Upper lobe of left lung (tissue), 6 donors: ENCODE measurements around the gene ALB. TPM values are rescaled to one million over a fixed set of nuclear protein-coding genes. Genes with fewer than 3 reads are reported as not detected.

Experiments
- ATAC-seq, 2 donors: fragments of 200-7000 bp; cut with Tn5 transposase; one replicate each; pipeline ENCODE4 v1.9.1; 2022; ENCODE audit warnings: mild to moderate bottlenecking in 2 of 2, moderate library complexity in 2 of 2; ENCODE audit not compliant: low FRiP score in 2 of 2
- DNase-seq, 2 donors: peaks; one replicate each; pipeline ENCODE4 v3.0.0-alpha.2; 2019 to 2020
- H3K27ac ChIP-seq, 4 donors: fragments of 200-600 bp; sonication (generic); one replicate each; pipeline ENCODE4 v1.5.1; 2016 to 2019
- H3K27me3 ChIP-seq, 4 donors: fragments of 200-600 bp; sonication (generic); one replicate each; pipeline ENCODE4 v1.5.1; 2017 to 2019
- H3K36me3 ChIP-seq, 4 donors: fragments of 200-600 bp; sonication (generic); one replicate each; pipeline ENCODE4 v1.5.1; 2016 to 2019
- H3K4me1 ChIP-seq, 4 donors: fragments of 200-600 bp; sonication (generic); one replicate each; pipeline ENCODE4 v1.5.1; 2018 to 2019
- H3K4me3 ChIP-seq, 4 donors: fragments of 200-600 bp; sonication (generic); one replicate each; pipeline ENCODE4 v1.5.1; 2017 to 2019; ENCODE audit warnings: mild to moderate bottlenecking in 2 of 4, moderate library complexity in 1 of 4
- H3K9me3 ChIP-seq, 4 donors: fragments of 200-600 bp; sonication (generic); one replicate each; pipeline ENCODE4 v1.5.1; 2018 to 2019
- CTCF ChIP-seq, 6 experiments: fragments of 450-650 bp in 4 of 6; fragments of 200-600 bp in 2 of 6; sonication (generic) in 2 of 6; IDR thresholded peaks; one replicate each; pipeline ENCODE4 v1.5.1; 2016 to 2019; ENCODE audit warnings: antibody characterized with exemption in 6 of 6
- EP300 ChIP-seq, 4 donors: sonication (generic); formaldehyde crosslinking; IDR thresholded peaks; one replicate each; pipeline ENCODE4 v1.5.1; 2017; ENCODE audit warnings: antibody characterized with exemption in 4 of 4, control low read depth in 2 of 4
- POLR2A ChIP-seq, 4 donors: fragments of 450-650 bp; IDR thresholded peaks; one replicate each; pipeline ENCODE4 v1.5.1; 2016 to 2017; ENCODE audit warnings: antibody characterized with exemption in 4 of 4, mild to moderate bottlenecking in 2 of 4
- POLR2AphosphoS5 ChIP-seq, 2 donors: sonication (generic); formaldehyde crosslinking; IDR thresholded peaks; one replicate each; pipeline ENCODE4 v1.5.1; 2017; ENCODE audit warnings: antibody characterized with exemption in 2 of 2
- WGBS, 2 donors: methylation state at CpG; one replicate each; pipeline ENCODE4 v1.1.5; 2017 to 2018; 5-methylcytosine and 5-hydroxymethylcytosine counted together
- total RNA-seq, 6 donors: library from RNA; depleted of rRNA in 4 of 6; stranded (reverse); fragments of >200 nt in 4 of 6; gene quantifications; one replicate each; pipeline versions ENCODE4 v1.1.0 to v1.2.1, GENCODE V29; 2016 to 2021
- donor health status: DM: no; HTN: no; CAD: no; lungs with moderate emphysema.
- donor health status: DM: no; HTN: yes; CAD: no; lungs with severe emphysema.

ALB gene
- total RNA-seq, 6 donors from 2014 or later, result 0.30 to 44.5 (median 13.7) TPM; not detected in 2

- ATAC-seq, result no peak
- Histone ChIP-seq H3K36me3 (no peaks in the 10 kb centered on the region), H3K9me3 (no peaks in the 10 kb centered on the region), H3K27me3 (no peaks in the 10 kb centered on the region), H3K4me1 (no peaks in the 10 kb centered on the region), H3K27ac (no peak overlapping the region), H3K4me3 (no peak overlapping the region)
- 75 to 76% methylated on average over 6 of the region's 6 CpGs for WGBS, 2 donors
- no peak for DNase-seq
- TF ChIP-seq CTCF (IDR thresholded peaks at IDR 0.05) (no peak), EP300 (IDR thresholded peaks at IDR 0.05) (no peak), POLR2AphosphoS5 (IDR thresholded peaks at IDR 0.05) (no peak), POLR2A (IDR thresholded peaks at IDR 0.05) (no peak)
Measured at GRCh38 chr4:73409012-73409862, 5.2 kb downstream of the ALB start.

- no peak for ATAC-seq
- WGBS, 2 donors, result 87 to 91% methylated on average over 8 of the region's 8 CpGs
- TF ChIP-seq POLR2AphosphoS5 (IDR thresholded peaks at IDR 0.05) (no peak), POLR2A (IDR thresholded peaks at IDR 0.05) (no peak), EP300 (IDR thresholded peaks at IDR 0.05) (no peak), CTCF (IDR thresholded peaks at IDR 0.05) (no peak)
- Histone ChIP-seq H3K36me3 (no peaks in the 10 kb centered on the region), H3K4me3 (no peak overlapping the region), H3K4me1 (no peaks in the 10 kb centered on the region), H3K9me3 (no peaks in the 10 kb centered on the region), H3K27me3 (no peaks in the 10 kb centered on the region), H3K27ac (no peak overlapping the region)
- DNase-seq, result no peak
Measured at GRCh38 chr4:73409978-73410548, 6.0 kb downstream of the ALB start.

GRCh38 chr4:73410916-73411730 is 7.0 kb downstream of the ALB start:
- H3K4me3 ChIP-seq, result no peak overlapping the region
- H3K9me3 ChIP-seq, result no peaks in the 10 kb centered on the region
- H3K27ac ChIP-seq, result no peak overlapping the region
- DNase-seq (no peak), ATAC-seq (no peak)
- no peaks in the 10 kb centered on the region for H3K36me3 ChIP-seq
- H3K27me3 ChIP-seq, result no peaks in the 10 kb centered on the region
- WGBS, 2 donors, result 80 to 88% methylated on average over 3 of the region's 3 CpGs
- no peak for TF ChIP-seq EP300 (IDR thresholded peaks at IDR 0.05)
- TF ChIP-seq POLR2AphosphoS5 (IDR thresholded peaks at IDR 0.05), result no peak
- no peak for TF ChIP-seq CTCF (IDR thresholded peaks at IDR 0.05)
- TF ChIP-seq POLR2A (IDR thresholded peaks at IDR 0.05), result no peak
- no peaks in the 10 kb centered on the region for H3K4me1 ChIP-seq

GRCh38 chr4:73411731-73412414 is 7.8 kb downstream of the ALB start:
- TF ChIP-seq POLR2A (IDR thresholded peaks at IDR 0.05) (no peak), POLR2AphosphoS5 (IDR thresholded peaks at IDR 0.05) (no peak), CTCF (IDR thresholded peaks at IDR 0.05) (no peak), EP300 (IDR thresholded peaks at IDR 0.05) (no peak)
- no peak for ATAC-seq

More at GRCh38 chr4:73411731-73412414, 7.8 kb downstream of the ALB start:
- Histone ChIP-seq H3K27ac (no peak overlapping the region), H3K27me3 (no peaks in the 10 kb centered on the region), H3K4me1 (no peaks in the 10 kb centered on the region), H3K4me3 (no peak overlapping the region), H3K9me3 (no peaks in the 10 kb centered on the region), H3K36me3 (no peaks in the 10 kb centered on the region)
- DNase-seq, result no peak
- WGBS, 2 donors, result 93 to 96% methylated on average over 8 of the region's 8 CpGs
